ENCODE measurements around the gene NIT2.

NIT2 gene

DNA sequence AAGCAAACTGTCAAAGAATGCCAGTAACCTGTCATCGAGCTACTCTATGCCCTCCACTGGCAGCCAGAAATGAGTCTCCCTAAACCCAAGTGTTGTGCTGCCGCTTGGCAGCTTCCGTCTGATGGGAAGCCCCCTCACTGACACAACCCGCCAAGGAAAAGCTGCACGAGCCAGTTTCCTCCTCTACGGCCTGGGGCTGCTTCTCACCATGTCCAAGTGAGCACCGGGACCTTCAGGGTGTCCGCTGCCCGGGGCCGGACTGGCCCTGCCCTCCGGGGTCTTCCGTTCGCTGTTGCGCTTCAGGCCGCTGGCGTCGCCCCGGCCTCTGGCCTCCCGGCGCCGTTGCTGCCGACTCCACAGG lies 65.8 kb downstream of the NIT2 start:
- DNase-seq, result peak; percentile 53

DNA sequence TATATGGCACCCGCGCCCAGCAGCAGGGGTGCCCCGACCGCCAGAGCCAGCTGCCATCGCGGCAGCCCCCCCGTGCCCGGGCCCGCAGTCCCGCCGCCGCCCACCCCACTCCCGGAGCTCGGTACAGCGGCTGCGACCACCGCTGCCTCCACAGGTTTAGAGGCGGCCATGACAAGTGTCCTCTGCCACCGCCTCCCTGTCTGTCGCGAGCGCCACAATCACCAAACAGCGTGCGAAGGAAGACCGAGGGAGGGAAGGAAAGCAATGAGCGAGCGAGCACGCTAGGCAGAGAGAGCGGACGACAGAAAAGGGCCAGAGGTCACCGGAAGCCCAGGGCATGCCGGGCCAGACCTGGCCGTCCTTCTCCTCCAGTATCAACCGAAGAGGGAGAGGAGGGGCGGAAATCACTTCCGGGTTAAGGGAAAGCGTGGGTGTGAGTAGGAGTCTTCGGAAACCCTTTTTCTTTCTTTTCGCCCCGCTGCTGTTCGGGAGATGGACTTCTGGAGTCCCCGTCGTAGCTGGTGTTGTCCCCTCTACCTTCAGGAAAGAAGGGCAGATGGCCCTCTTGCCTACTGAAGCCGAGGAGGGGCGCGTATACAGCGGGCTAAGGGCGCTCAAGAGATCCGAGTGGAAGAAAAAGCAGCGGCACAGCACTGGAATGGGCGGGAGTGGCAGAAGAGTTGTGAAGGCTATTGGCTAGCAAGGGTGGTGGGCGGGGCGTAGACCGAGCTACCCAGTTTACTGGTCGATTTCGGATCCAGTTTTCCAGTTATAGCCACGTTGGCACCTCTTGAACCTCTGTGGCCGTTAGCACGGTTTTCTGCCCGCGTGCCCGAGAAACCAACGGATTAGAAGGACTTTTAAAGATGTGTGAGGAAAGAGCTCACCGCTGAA lies 66.5 kb downstream of the NIT2 start, which contains the start of the genes LNP1 and TOMM70:
Gene LNP1, plus strand, starts transcription at position 760 of the 894 bp plus-strand sequence. CDS start 28,191 bp downstream, outside the sequence.
Gene TOMM70, minus strand, starts transcription at position 310 of the 894 bp plus-strand sequence. Its CDS starts 140 bp downstream, at position 170.
- peak; percentile 97 for DNase-seq

DNA sequence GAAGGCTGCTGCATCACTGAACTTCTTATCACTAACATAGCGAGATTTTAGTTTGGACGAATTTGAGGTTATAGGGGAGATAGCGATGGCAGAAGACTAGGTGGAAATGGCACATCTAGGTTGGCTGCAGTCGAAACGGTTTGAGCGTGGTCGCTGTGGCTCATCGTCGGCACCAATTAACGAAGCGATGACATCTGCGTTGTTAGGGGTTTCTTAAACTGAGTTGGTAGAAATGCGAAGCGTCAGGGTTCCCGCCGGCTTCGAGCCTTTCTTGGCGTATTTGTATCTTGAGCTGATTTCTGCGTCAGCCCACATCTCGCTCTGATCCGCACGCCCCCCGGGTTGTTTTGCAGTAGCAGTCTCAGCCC lies 67.1 kb downstream of the NIT2 start:
- DNase-seq, result peak; percentile 70

DNA sequence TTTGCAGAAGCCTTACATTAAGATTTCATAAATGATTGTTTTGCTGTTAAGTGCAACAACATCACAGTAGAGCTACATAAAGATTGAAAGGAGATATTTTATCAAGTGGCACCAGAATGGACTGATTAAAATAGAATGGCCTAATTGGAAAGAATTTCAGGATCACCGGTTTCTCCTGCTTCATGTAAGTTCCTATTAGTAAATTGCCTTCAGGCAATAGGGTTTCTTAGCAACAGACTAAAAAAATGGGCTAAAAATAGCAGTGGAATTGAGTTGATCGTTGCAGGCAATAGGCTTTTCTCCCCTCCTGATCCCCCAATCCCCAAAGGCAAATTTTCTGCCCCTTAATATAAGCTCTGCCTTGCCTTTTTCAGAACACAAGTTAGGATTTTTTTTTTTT lies 67.7 kb downstream of the NIT2 start:
- no peak for DNase-seq

DNA sequence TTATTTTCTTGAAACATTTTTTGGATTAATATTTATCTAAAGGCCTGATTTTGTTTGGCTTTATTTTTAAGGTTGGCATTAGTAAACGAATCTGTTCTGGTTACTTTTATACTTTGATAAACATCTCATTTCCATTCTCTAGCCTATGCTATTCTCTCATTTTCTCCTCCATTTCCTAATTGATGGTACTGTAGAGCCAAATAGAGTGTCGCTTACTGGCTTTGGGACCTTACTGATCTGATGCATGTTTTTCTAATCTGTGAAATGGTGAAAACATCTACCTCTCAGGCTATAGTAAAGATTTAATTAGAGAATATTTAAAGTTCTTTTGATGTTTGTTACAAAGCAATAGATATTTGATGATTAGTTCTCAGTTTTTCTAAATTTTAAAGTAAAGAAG lies 68.3 kb downstream of the NIT2 start:
- DNase-seq, result no peak

DNA sequence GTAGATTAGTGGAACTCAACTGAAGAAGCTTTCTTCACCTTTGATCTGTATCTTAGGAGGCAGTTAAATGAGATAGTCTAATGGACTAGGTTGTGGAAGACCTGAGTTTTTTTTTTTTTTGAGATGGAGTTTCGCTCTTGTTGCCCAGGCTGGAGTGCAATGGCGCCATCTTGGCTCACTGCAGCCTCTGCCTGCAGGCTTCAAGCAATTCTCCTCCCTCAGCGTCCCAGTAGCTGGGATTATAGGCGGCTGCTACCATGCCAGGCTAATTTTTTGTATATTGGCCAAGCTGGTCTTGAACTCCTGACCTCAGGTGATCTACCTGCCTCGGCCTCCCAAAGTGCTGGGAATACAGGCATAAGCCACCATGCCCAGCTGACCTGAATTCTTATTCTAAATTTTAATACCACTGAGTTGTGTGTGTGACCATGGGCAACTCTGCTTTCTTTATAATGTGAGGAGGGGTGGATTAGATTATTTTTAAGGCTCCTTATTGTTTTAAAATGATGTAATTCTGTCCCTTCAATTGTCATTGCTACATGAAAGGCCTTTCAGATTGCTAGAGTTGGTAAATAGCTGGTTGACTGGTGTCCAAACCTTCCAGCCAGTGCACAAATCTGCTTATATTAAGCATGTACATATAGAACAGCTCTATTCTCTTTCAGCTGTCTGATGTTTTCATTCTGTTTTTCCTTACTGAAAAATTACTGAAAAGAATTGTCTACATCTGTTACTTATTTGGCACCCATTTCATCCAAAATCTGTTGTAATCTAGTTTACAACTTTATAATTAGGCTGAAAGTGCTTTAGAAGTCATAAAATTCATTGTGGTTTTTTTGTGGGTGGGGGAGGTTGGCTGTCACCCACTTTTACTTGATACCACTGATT lies 69.0 kb downstream of the NIT2 start:
- no peak for DNase-seq

DNA sequence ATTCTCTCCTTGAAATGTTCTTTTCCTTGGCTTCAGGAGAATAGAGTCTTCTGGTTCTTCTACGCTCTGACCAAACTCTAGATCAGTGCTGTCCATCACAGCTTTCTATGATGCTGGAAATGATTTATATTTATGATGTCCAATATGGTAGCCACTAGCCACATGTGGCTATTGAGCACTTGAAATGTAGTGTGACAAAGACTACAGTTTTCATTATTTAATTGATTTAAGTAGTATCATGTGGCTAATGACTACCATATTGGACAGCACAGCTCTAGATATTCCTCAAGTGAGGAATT lies 69.6 kb downstream of the NIT2 start:
- no peak for DNase-seq

DNA sequence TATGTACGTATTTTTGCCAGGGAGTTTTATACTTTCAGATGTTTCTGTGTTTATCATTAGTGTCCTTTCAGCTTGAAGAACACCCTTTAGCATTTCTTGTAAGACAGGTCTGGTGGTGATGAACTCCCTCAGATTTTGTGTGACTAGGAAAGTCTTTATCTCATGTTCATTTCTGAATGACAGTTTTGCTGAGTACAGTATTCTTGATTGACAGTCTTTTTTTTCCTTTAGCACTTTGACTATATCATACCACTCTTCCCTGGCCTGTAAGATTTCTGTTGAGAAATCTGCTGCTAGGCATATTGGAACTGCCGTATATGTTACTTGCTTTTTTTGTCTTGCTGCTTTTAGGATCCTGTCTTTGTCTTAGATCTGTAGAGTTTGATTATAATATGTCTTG lies 72.6 kb downstream of the NIT2 start:
- no peak for DNase-seq

DNA sequence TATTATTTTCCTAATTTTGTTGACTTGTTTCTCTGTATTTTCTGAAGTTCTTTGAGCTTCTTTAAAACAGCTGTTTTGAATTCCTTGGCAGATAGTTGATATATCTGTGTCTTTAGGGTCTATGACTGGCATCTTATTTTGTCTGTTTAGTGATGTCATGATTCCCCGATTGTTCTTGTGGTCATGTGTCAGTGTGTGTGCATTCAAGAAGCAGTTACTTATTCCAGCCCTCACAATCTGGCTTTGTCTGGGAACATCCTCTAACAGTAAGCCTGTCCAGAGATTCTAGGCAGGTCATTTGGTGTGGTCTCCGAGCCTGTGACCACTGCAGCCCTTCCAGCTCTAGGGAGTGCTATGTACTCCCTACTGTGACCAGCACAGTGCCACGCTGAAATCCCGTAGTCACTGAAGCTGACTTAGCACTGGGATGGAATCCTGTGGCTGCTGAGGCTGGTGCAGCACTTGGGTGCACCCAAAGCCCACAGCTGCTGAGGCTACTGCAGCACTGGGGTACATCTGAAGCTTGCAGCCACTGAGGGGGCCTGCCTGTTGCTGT lies 73.5 kb downstream of the NIT2 start:
- DNase-seq, result no peak
